SK-N-SH treated with all-trans-retinoic acid at 6 μM for 48 hours (cell line): Measurements from ENCODE around the gene ABL2.

Source experiments
- CSDC2 ChIP-seq: fragments of 250-450 bp; sonication (Bioruptor Pico); IDR thresholded peaks from 2 replicates; pipeline ENCODE4 v1.5.0; 2020; ENCODE audit warnings: mild to moderate bottlenecking, moderate library complexity
- ESRRG ChIP-seq: fragments of 250-450 bp; sonication (Bioruptor Pico); IDR thresholded peaks from 2 replicates; pipeline ENCODE4 v1.6.1; 2021; ENCODE audit warnings: mild to moderate bottlenecking
- ISL1 ChIP-seq: fragments of 250-450 bp; sonication (Bioruptor Pico); IDR thresholded peaks from 2 replicates; pipeline ENCODE4 v2.1.2; 2022; ENCODE audit warnings: mild to moderate bottlenecking, moderate library complexity
- OSR1 ChIP-seq: fragments of 250-450 bp; sonication (Bioruptor Pico); IDR thresholded peaks from 2 replicates; pipeline ENCODE4 v1.8.0; 2022; ENCODE audit warnings: moderate library complexity, mild to moderate bottlenecking, inconsistent platforms
- PPARA ChIP-seq: fragments of 250-450 bp; sonication (Bioruptor Pico); IDR thresholded peaks from 2 replicates; pipeline ENCODE4 v1.5.0; 2020; ENCODE audit warnings: mild to moderate bottlenecking, borderline replicate concordance
- RARB ChIP-seq: fragments of 250-450 bp; sonication (Bioruptor Pico); IDR thresholded peaks from 2 replicates; pipeline ENCODE4 v1.8.0; 2021; ENCODE audit warnings: mild to moderate bottlenecking, moderate library complexity
- SNAI2 ChIP-seq: fragments of 250-450 bp; sonication (Bioruptor Pico); IDR thresholded peaks from 2 replicates; pipeline ENCODE4 v1.5.0; 2020; ENCODE audit warnings: mild to moderate bottlenecking, moderate library complexity
- ZFP3 ChIP-seq: fragments of 250-450 bp; sonication (Bioruptor Pico); IDR thresholded peaks from 2 replicates; pipeline ENCODE4 v1.5.0; 2020; ENCODE audit warnings: mild to moderate bottlenecking, moderate library complexity
- ZFP30 ChIP-seq: fragments of 450-650 bp; formaldehyde crosslinking; IDR thresholded peaks from 2 replicates; pipeline ENCODE4 v1.5.0; 2022; ENCODE audit warnings: mild to moderate bottlenecking, moderate library complexity
- TF ChIP-seq, protein P1 (sequence below): fragments of 250-450 bp; sonication (Bioruptor Pico); IDR thresholded peaks from 2 replicates; pipeline ENCODE4 v1.8.0; 2020; ENCODE audit warnings: mild to moderate bottlenecking, moderate library complexity, borderline replicate concordance

DNA sequence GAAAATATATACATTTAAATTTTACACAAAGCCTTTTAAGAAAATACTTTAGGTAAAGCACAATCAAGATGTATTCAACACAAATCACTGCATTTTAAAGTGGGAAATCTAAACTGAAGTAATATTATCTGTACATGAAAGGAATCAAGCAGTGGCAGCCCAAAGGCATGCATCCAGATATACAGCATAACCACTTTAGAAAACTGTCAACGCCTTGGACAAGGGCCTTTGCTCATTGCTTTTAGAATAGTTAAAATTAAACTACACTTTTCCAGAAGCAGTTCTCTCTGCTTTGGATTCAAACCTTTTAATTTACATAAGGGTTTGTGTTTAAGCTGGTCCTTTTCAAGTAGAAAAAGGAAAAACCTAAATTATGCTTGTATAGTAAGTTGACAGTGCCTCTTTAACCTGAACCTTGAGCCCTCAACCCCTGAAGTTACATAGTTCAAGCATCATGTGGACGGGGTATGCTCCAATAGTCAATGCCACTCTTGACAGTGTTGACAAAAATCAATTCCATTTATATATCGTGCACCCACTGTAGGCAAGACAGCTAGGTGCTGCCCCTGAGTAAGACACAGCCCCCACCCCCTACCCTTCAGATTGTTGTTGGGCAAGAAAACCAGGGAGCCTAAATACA, 124.7 kb downstream of the ABL2 start:
- TF ChIP-seq ZFP3 (CRISPR knock-in tag) (no peak), CSDC2 (CRISPR knock-in tag) (no peak), PPARA (CRISPR knock-in tag) (no peak), SNAI2 (CRISPR knock-in tag) (no peak), OSR1 (no peak), RARB (CRISPR knock-in tag) (no peak), ESRRG (CRISPR knock-in tag) (no peak), ZFP30 (CRISPR knock-in tag) (no peak), ISL1 (CRISPR knock-in tag) (no peak)
- TF ChIP-seq, protein P1, sequence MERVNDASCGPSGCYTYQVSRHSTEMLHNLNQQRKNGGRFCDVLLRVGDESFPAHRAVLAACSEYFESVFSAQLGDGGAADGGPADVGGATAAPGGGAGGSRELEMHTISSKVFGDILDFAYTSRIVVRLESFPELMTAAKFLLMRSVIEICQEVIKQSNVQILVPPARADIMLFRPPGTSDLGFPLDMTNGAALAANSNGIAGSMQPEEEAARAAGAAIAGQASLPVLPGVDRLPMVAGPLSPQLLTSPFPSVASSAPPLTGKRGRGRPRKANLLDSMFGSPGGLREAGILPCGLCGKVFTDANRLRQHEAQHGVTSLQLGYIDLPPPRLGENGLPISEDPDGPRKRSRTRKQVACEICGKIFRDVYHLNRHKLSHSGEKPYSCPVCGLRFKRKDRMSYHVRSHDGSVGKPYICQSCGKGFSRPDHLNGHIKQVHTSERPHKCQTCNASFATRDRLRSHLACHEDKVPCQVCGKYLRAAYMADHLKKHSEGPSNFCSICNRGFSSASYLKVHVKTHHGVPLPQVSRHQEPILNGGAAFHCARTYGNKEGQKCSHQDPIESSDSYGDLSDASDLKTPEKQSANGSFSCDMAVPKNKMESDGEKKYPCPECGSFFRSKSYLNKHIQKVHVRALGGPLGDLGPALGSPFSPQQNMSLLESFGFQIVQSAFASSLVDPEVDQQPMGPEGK = no peak
